Upper lobe of left lung (tissue), 4 donors: ENCODE measurements around the gene ZFHX3.

ENCODE experiments used
- CTCF ChIP-seq, 6 experiments: fragments of 450-650 bp in 4 of 6; fragments of 200-600 bp in 2 of 6; sonication (generic) in 2 of 6; IDR thresholded peaks; one replicate each; pipeline ENCODE4 v1.5.1; 2016 to 2019; ENCODE audit warnings: antibody characterized with exemption in 6 of 6
- EP300 ChIP-seq, 4 donors: sonication (generic); formaldehyde crosslinking; IDR thresholded peaks; one replicate each; pipeline ENCODE4 v1.5.1; 2017; ENCODE audit warnings: antibody characterized with exemption in 4 of 4, control low read depth in 2 of 4
- POLR2A ChIP-seq, 4 donors: fragments of 450-650 bp; IDR thresholded peaks; one replicate each; pipeline ENCODE4 v1.5.1; 2016 to 2017; ENCODE audit warnings: antibody characterized with exemption in 4 of 4, mild to moderate bottlenecking in 2 of 4
- POLR2AphosphoS5 ChIP-seq, 2 donors: sonication (generic); formaldehyde crosslinking; IDR thresholded peaks; one replicate each; pipeline ENCODE4 v1.5.1; 2017; ENCODE audit warnings: antibody characterized with exemption in 2 of 2

- no peak for TF ChIP-seq POLR2AphosphoS5 (IDR thresholded peaks at IDR 0.05)
- no peak for TF ChIP-seq POLR2A (IDR thresholded peaks at IDR 0.05)
- no peak for TF ChIP-seq EP300 (IDR thresholded peaks at IDR 0.05)
- TF ChIP-seq CTCF (IDR thresholded peaks at IDR 0.05): no peak
Measured at GRCh38 chr16:73092236-73092781, 44.4 kb upstream of the ZFHX3 start.
